ENCODE results near the gene ACBD3.
A peak's percentile ranks its signal among the peaks of the same experiment; 100 is the strongest.

The ACBD3 gene

GRCh38 chr1:226195144-226195543 is 8.6 kb upstream of the ACBD3 start:
- no peaks in the 10 kb centered on the region for H4K20me1 ChIP-seq (ENCODE audit: control insufficient read depth, insufficient read depth, low read depth, low read length)
- no peak overlapping the region for H3K4me3 ChIP-seq (ENCODE audit: low read length)
- no peaks in the 10 kb centered on the region for H3K27me3 ChIP-seq (ENCODE audit: control insufficient read depth, low read length)
- H3K36me3 ChIP-seq (ENCODE audit: control insufficient read depth, low read length), result no peaks in the 10 kb centered on the region
- no peaks in the 10 kb centered on the region for H3K79me2 ChIP-seq (ENCODE audit: control insufficient read depth, low read length)
- no peak for TF ChIP-seq EZH2phosphoT487 (IDR thresholded peaks at IDR 0.05; ENCODE audit: borderline replicate concordance, low read length)
- TF ChIP-seq, protein P1, sequence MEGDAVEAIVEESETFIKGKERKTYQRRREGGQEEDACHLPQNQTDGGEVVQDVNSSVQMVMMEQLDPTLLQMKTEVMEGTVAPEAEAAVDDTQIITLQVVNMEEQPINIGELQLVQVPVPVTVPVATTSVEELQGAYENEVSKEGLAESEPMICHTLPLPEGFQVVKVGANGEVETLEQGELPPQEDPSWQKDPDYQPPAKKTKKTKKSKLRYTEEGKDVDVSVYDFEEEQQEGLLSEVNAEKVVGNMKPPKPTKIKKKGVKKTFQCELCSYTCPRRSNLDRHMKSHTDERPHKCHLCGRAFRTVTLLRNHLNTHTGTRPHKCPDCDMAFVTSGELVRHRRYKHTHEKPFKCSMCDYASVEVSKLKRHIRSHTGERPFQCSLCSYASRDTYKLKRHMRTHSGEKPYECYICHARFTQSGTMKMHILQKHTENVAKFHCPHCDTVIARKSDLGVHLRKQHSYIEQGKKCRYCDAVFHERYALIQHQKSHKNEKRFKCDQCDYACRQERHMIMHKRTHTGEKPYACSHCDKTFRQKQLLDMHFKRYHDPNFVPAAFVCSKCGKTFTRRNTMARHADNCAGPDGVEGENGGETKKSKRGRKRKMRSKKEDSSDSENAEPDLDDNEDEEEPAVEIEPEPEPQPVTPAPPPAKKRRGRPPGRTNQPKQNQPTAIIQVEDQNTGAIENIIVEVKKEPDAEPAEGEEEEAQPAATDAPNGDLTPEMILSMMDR (IDR thresholded peaks at IDR 0.05; ENCODE audit: low read depth, low read length, poor library complexity, severe bottlenecking), result no peak
- peaks cover 13% of the 10 kb centered on the region for H3K4me1 ChIP-seq (ENCODE audit: control insufficient read depth, low read length)
- no peak overlapping the region for H3K4me2 ChIP-seq (ENCODE audit: low read length)
- H3K27ac ChIP-seq (ENCODE audit: low read depth, low read length), result no peak overlapping the region
- 0 out of 2 replicates have a peak, but pooled peaks cover under 1% of the 10 kb centered on the region for H3F3A ChIP-seq (ENCODE audit: control insufficient read depth, insufficient read depth)
- H3K9me3 ChIP-seq (ENCODE audit: control insufficient read depth, insufficient read depth, low read length), result no peaks in the 10 kb centered on the region
- H3K9me2 ChIP-seq (replicated peaks; ENCODE audit: control insufficient read depth, low read length), result no peaks in the 10 kb centered on the region

DNA sequence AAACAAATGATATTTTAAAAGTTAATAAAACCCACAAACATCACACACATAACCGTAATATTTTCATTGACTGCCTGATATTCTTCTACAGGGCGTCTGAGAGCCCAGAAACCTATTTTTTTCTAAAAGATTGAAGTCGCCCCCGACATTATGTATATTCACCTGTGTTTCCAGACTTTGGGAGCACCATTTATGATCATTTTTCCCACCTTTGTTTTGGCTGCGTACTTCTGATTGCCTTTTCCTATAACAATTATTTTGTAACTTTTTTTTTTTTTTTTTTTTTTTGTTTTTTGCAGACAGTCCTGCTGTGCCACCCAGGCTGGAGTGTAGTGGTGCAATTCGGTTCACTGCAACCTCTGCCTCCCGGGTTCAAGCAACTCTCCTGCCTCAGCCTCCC is 839 bp upstream of the ACBD3 start:
- Histone ChIP-seq H3F3A (ENCODE audit: control insufficient read depth, insufficient read depth) (no peaks in the 10 kb centered on the region; the same call in 1 of the 2 replicates), H3K79me2 (ENCODE audit: control insufficient read depth, low read length) (peaks cover 47% of the 10 kb centered on the region), H3K9me3 (ENCODE audit: control insufficient read depth, insufficient read depth, low read length) (no peaks in the 10 kb centered on the region), H3K27ac (ENCODE audit: low read depth, low read length) (peak overlapping the region; percentile 68), H4K20me1 (ENCODE audit: control insufficient read depth, insufficient read depth, low read depth, low read length) (0 out of 2 replicates have a peak, but pooled peaks cover 5% of the 10 kb centered on the region), H3K9me2 (replicated peaks; ENCODE audit: control insufficient read depth, low read length) (no peaks in the 10 kb centered on the region), H3K36me3 (ENCODE audit: control insufficient read depth, low read length) (peaks cover 15% of the 10 kb centered on the region), H3K4me2 (ENCODE audit: low read length) (peak overlapping the region; percentile 96), H3K4me3 (ENCODE audit: low read length) (peak overlapping the region; percentile 96), H3K4me1 (ENCODE audit: control insufficient read depth, low read length) (peaks cover 31% of the 10 kb centered on the region), H3K27me3 (ENCODE audit: control insufficient read depth, low read length) (no peaks in the 10 kb centered on the region)
- TF ChIP-seq EZH2phosphoT487 (IDR thresholded peaks at IDR 0.05; ENCODE audit: borderline replicate concordance, low read length), result no peak
- TF ChIP-seq, protein P1 (IDR thresholded peaks at IDR 0.05; ENCODE audit: low read depth, low read length, poor library complexity, severe bottlenecking), result no peak

DNA sequence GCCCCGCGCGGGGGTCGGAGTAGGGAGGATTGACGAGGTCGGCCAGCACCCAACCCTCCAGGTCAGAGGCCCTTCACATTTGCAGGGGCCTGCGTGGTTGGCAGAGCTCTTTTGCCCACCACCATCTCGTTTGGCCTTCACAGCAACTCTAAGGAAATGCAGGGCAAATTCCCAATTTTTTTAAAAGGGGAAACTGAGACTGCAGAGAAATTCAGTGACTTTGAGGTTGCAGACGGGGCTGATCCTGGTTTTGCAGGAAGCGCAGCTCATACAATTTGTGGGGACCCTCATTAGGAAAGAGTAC is 430 bp upstream of the ACBD3 start:
- peaks cover 51% of the 10 kb centered on the region for H3K79me2 ChIP-seq (ENCODE audit: control insufficient read depth, low read length)
- TF ChIP-seq, protein P1 (IDR thresholded peaks at IDR 0.05; ENCODE audit: low read depth, low read length, poor library complexity, severe bottlenecking), result no peak
- no peak for TF ChIP-seq EZH2phosphoT487 (IDR thresholded peaks at IDR 0.05; ENCODE audit: borderline replicate concordance, low read length)
- H3K36me3 ChIP-seq (ENCODE audit: control insufficient read depth, low read length), result peaks cover 16% of the 10 kb centered on the region
- peak overlapping the region; percentile 96 for H3K4me3 ChIP-seq (ENCODE audit: low read length)
- no peaks in the 10 kb centered on the region; the same call in 1 of the 2 replicates for H3F3A ChIP-seq (ENCODE audit: control insufficient read depth, insufficient read depth)
- H3K4me1 ChIP-seq (ENCODE audit: control insufficient read depth, low read length), result peaks cover 35% of the 10 kb centered on the region
- 0 out of 2 replicates have a peak, but pooled peaks cover 5% of the 10 kb centered on the region for H4K20me1 ChIP-seq (ENCODE audit: control insufficient read depth, insufficient read depth, low read depth, low read length)
- no peaks in the 10 kb centered on the region for H3K9me3 ChIP-seq (ENCODE audit: control insufficient read depth, insufficient read depth, low read length)
- H3K9me2 ChIP-seq (replicated peaks; ENCODE audit: control insufficient read depth, low read length), result no peaks in the 10 kb centered on the region
- peak overlapping the region; percentile 68 for H3K27ac ChIP-seq (ENCODE audit: low read depth, low read length)
- H3K4me2 ChIP-seq (ENCODE audit: low read length), result peak overlapping the region; percentile 96
- no peaks in the 10 kb centered on the region for H3K27me3 ChIP-seq (ENCODE audit: control insufficient read depth, low read length)

Measured in DOHH2 (cell line).